ENCODE measurements around the gene CCR9. TPM values are rescaled to one million over a fixed set of nuclear protein-coding genes. Genes with fewer than 3 reads are reported as not detected.

Gene CCR9
- total and polyA plus RNA-seq, 7 donors: 0.55 TPM; not detected in 6

GRCh38 chr3:45858809-45859543 is 27.4 kb upstream of the CCR9 start:
- intact Hi-C loops (cut with DNase I): no loop called here
- H3K36me3 ChIP-seq: no peaks in the 10 kb centered on the region
- H3K27ac ChIP-seq: no peak overlapping the region

GRCh38 chr3:45860481-45860880 is 25.9 kb upstream of the CCR9 start:
- TF ChIP-seq POLR2A (IDR thresholded peaks at IDR 0.05): no peak
- no peak for TF ChIP-seq EP300 (IDR thresholded peaks at IDR 0.05)
- TF ChIP-seq CTCF (IDR thresholded peaks at IDR 0.05): no peak
- TF ChIP-seq POLR2AphosphoS5 (IDR thresholded peaks at IDR 0.05): no peak
- WGBS, 2 donors: 81 to 84% methylated on average over 4 of the region's 4 CpGs
- no peak for DNase-seq
- Histone ChIP-seq H3K36me3 (no peaks in the 10 kb centered on the region), H3K4me3 (no peak overlapping the region), H3K27me3 (no peaks in the 10 kb centered on the region), H3K4me1 (no peaks in the 10 kb centered on the region), H3K9me3 (peaks cover 0 to 4% (median under 1%) of the 10 kb centered on the region in 4 donors), H3K27ac (no peak overlapping the region)
- intact Hi-C loops (cut with DNase I): no loop called here

More at GRCh38 chr3:45858809-45859543, 27.4 kb upstream of the CCR9 start:
- DNase-seq: no peak
- H3K4me3 ChIP-seq: no peak overlapping the region
- TF ChIP-seq POLR2A (IDR thresholded peaks at IDR 0.05) (no peak), POLR2AphosphoS5 (IDR thresholded peaks at IDR 0.05) (no peak), CTCF (IDR thresholded peaks at IDR 0.05) (no peak), EP300 (IDR thresholded peaks at IDR 0.05) (no peak)
- peaks cover 0 to 4% (median under 1%) of the 10 kb centered on the region in 4 donors for H3K9me3 ChIP-seq
- H3K27me3 ChIP-seq: no peaks in the 10 kb centered on the region
- WGBS, 2 donors: 66 to 73% methylated on average over 7 of the region's 7 CpGs
- H3K4me1 ChIP-seq: no peaks in the 10 kb centered on the region

- no peak for TF ChIP-seq EP300 (IDR thresholded peaks at IDR 0.05)
- no peak for TF ChIP-seq POLR2A (IDR thresholded peaks at IDR 0.05)
- TF ChIP-seq CTCF (IDR thresholded peaks at IDR 0.05): no peak
- TF ChIP-seq POLR2AphosphoS5 (IDR thresholded peaks at IDR 0.05): no peak
- Histone ChIP-seq H3K27me3 (no peaks in the 10 kb centered on the region), H3K36me3 (no peaks in the 10 kb centered on the region), H3K9me3 (peaks cover 0 to 4% (median under 1%) of the 10 kb centered on the region in 4 donors), H3K4me1 (no peaks in the 10 kb centered on the region), H3K27ac (no peak overlapping the region), H3K4me3 (no peak overlapping the region)
- no peak for DNase-seq
- WGBS, 2 donors: 21 to 40% methylated on average over 7 of the region's 7 CpGs
- intact Hi-C loops (cut with DNase I): no loop called here
Measured at GRCh38 chr3:45861043-45861719, 25.2 kb upstream of the CCR9 start.

- H3K36me3 ChIP-seq: no peaks in the 10 kb centered on the region
- H3K27me3 ChIP-seq: no peaks in the 10 kb centered on the region
- peaks cover 0 to 4% (median under 1%) of the 10 kb centered on the region in 4 donors for H3K9me3 ChIP-seq
- intact Hi-C loops (cut with DNase I): no loop called here
- no peak overlapping the region for H3K4me3 ChIP-seq
- no peak for DNase-seq
- WGBS, 2 donors: 54 to 75% methylated on average over 8 of the region's 8 CpGs
- TF ChIP-seq CTCF (IDR thresholded peaks at IDR 0.05): no peak
- no peak for TF ChIP-seq POLR2AphosphoS5 (IDR thresholded peaks at IDR 0.05)
- no peak for TF ChIP-seq EP300 (IDR thresholded peaks at IDR 0.05)
- TF ChIP-seq POLR2A (IDR thresholded peaks at IDR 0.05): no peak
- H3K4me1 ChIP-seq: no peaks in the 10 kb centered on the region
- no peak overlapping the region for H3K27ac ChIP-seq
Measured at GRCh38 chr3:45864760-45865519, 21.4 kb upstream of the CCR9 start.
